ENCODE measurements around the gene SEC61A1.

SEC61A1 gene

DNA sequence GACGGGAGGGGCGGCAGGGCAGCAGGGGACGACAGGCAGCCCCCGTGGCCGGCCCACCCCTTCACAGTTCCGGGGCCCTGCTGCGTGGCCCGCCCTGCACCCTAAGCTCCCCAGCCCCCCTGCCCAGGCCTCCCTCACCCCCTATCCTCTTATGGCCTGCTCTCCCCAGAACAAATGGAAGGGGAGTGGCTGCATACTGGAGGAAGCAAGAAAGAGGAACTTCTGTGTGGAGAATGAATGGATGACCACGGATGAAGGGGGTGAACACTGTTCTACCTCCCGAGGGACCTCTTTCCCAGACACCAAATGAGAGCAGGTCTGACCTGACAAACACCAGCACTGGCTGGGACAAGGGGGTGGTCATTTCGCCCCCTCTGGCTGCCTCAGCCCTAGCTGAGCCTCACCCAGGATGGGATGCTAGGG is 25.0 kb downstream of the SEC61A1 start:
- DNase-seq (ENCODE audit: low read depth), result no peak
- H3K4me3 ChIP-seq (replicated peaks; ENCODE audit: low read depth, low read length), result no peak overlapping the region
- TF ChIP-seq, protein P1, sequence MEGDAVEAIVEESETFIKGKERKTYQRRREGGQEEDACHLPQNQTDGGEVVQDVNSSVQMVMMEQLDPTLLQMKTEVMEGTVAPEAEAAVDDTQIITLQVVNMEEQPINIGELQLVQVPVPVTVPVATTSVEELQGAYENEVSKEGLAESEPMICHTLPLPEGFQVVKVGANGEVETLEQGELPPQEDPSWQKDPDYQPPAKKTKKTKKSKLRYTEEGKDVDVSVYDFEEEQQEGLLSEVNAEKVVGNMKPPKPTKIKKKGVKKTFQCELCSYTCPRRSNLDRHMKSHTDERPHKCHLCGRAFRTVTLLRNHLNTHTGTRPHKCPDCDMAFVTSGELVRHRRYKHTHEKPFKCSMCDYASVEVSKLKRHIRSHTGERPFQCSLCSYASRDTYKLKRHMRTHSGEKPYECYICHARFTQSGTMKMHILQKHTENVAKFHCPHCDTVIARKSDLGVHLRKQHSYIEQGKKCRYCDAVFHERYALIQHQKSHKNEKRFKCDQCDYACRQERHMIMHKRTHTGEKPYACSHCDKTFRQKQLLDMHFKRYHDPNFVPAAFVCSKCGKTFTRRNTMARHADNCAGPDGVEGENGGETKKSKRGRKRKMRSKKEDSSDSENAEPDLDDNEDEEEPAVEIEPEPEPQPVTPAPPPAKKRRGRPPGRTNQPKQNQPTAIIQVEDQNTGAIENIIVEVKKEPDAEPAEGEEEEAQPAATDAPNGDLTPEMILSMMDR (IDR thresholded peaks at IDR 0.05; ENCODE audit: low read length, missing control alignments), result no peak

DNA sequence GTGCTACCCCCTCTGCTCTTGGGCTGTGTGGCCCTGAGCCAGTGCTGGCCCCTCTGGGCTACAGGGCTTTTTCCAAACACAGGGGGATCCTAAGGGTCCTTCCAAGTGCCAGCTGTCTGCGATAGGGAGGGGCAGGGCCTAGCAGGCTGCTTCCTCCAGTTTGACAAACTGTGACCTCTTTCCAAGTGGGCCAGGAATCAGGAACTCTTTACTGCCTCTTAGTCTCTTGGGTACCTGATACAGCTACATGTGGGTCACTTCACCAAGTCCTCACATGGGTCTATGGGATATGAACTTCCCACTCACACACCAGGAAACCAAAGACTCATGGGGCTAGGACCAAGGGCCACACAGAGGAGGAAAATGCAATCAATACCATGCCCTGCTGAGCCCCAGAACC is 25.4 kb downstream of the SEC61A1 start:
- TF ChIP-seq, protein P1 (IDR thresholded peaks at IDR 0.05; ENCODE audit: low read length, missing control alignments), result no peak
- no peak for DNase-seq (ENCODE audit: low read depth)
- no peak overlapping the region for H3K4me3 ChIP-seq (replicated peaks; ENCODE audit: low read depth, low read length)

DNA sequence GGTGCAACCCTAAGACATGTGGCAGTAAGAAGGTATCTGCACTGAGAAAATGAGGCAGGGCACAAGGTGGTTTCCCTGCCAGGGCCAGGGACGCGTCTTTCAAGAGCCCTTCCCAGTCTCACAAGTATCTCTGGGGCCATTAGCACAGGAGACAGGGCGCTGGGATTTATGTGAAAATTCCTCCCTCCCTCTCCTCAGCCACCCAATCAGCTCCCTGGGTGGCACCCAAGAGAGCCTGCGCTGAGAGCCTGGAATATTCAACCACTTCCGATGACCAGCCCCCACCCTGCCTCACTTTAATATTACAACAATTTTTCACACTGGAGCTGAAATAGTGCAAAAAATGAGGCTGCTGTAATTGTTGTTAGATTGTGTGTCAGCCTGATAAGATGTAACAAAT is 26.1 kb downstream of the SEC61A1 start:
- TF ChIP-seq, protein P1 (IDR thresholded peaks at IDR 0.05; ENCODE audit: low read length, missing control alignments), result no peak
- DNase-seq (ENCODE audit: low read depth), result no peak
- H3K4me3 ChIP-seq (replicated peaks; ENCODE audit: low read depth, low read length), result no peak overlapping the region

DNA sequence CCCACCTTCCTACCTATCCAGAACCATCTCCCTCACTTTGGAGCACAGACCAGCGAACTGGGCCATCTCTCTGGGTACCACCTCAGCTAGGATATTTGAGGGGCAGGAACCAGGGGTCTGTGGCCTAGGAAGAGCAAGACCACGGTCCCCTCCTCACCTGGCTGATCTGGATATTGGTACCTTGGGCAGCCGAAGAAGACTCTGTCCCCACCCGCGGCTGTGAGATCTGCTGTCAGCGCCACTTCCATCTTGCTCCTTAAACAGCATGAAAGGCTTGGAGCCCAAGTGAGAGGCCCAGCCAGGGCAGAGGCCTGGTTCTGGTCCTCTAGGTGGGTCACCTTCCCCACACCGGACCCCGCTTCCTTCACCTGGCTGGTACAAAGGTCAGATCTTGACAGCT is 26.6 kb downstream of the SEC61A1 start:
- TF ChIP-seq, protein P1 (IDR thresholded peaks at IDR 0.05; ENCODE audit: low read length, missing control alignments), result no peak
- DNase-seq (ENCODE audit: low read depth), result no peak
- H3K4me3 ChIP-seq (replicated peaks; ENCODE audit: low read depth, low read length), result no peak overlapping the region

DNA sequence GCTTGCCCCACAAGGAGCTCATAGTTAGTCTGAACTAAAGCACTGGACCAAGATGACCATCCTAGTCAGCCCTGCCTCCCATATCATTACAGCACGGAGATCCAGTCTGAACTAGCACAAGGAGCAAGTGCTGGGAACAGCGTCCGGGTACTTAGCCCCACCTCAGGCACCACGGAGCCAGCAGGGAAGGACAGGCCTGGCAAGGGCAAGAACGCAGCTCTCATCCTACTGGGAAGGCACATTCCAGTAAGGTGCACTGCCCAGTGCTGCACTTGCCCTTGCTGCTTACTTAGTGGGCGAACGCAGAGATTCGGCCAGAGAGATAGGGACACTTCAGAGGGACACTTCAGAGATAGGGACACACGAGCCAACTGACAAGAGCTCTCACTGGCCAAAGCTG is 27.6 kb downstream of the SEC61A1 start:
- TF ChIP-seq, protein P1 (IDR thresholded peaks at IDR 0.05; ENCODE audit: low read length, missing control alignments), result no peak
- H3K4me3 ChIP-seq (replicated peaks; ENCODE audit: low read depth, low read length), result no peak overlapping the region
- DNase-seq (ENCODE audit: low read depth), result no peak

DNA sequence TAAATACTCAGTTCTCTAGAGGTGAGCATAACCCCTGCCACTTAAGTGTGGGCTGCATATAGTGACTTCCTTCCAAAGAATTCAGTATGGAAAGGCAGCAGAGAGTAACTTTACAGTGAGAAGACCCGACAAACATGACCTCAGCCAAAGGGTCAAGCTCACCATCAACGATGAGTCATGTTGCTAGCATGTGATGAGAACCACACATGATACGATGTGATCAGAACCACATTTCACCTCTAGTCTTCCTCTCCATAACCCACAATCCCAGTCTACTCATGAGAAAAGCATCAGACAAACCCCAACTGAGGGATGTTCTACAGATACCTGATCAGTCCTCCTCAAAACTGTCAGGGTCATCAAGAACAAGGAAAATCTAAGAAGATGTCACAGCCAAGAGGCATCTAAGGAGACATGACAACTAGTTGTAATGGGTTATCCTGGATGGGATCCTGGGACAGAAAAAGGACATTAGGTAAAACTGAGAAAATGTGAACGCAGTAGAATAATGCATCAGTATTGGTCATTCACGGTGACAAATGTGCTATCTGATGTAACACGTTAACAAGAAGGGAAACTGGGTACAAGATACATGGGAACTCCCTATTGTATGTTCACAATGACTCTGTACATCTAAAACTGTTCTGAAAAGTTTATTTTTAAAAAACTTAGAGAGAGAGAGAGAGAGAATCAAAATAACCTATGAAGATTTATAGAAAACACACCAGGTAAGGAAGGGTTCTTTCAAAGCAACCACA is 28.3 kb downstream of the SEC61A1 start:
- TF ChIP-seq, protein P1 (IDR thresholded peaks at IDR 0.05; ENCODE audit: low read length, missing control alignments), result no peak
- no peak overlapping the region for H3K4me3 ChIP-seq (replicated peaks; ENCODE audit: low read depth, low read length)
- DNase-seq (ENCODE audit: low read depth), result peak; percentile 70

DNA sequence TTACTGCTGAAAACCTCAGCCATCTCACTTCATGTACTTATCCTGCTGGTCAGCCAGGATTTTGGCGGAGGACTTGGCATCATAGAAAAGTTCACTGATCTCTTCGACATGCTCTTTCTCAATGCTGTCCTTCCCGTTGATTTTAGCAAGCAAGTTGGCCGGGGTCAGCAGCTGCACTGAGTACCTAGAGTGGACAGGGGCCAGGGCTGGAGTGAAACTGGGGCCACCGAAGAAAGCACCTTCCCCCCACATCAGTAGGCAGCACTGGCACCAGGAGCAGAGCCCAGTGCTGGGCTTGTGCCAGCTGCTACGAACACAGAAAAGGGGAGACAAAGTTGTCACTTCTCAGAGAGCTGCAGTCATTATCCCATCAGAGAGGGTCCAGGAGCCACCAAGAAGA is 29.0 kb downstream of the SEC61A1 start:
- TF ChIP-seq, protein P1 (IDR thresholded peaks at IDR 0.05; ENCODE audit: low read length, missing control alignments), result no peak
- no peak for DNase-seq (ENCODE audit: low read depth)
- H3K4me3 ChIP-seq (replicated peaks; ENCODE audit: low read depth, low read length), result no peak overlapping the region
